Stimulated activated CD4-positive, alpha-beta T cell treated with anti-CD3 and anti-CD28 coated beads, Interleukin-15, amount 100 ng/mL, for 24 hours (primary cell): Measurements from ENCODE around the gene CENATAC.
"Not testable (repeated sequence)": the region's sequence is repeated elsewhere in the genome, so short reads cannot be mapped to it uniquely, and the experiment has no call there.

Experiments used
- DNase-seq: peaks from one replicate; pipeline ENCODE4 v3.0.0-alpha.2; 2020

CENATAC gene

DNA sequence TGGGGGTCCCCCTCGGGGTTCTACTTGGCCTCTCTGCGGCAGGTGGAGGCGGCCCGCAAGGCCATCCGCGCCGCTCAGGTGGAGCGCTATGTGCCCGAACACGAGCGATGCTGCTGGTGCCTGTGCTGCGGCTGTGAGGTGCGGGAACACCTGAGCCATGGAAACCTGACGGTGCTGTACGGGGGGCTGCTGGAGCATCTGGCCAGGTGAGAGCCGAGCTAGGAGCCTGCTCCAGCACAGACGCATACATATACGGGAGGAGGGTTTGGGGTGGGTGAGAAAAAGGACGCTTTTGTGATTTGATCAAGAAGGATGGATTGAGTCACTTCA lies 415 bp downstream of the CENATAC start:
- no peak for DNase-seq

DNA sequence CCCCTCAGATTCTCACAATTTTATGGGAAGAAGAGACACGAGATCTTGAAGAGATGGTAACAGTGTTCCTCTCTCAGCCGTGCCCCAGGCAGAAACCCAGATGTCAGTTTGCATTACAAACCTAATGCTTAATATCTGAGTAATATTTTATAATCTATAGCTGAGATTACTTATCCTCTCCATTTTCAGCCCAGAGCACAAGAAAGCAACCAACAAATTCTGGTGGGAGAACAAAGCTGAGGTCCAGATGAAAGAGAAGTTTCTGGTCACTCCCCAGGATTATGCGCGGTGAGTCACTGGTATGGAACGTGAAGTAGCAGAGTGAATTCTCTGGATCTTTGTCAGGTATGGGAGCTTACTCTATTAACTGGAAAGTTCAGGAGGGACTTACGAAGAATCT lies 884 bp downstream of the CENATAC start:
- no peak for DNase-seq

DNA sequence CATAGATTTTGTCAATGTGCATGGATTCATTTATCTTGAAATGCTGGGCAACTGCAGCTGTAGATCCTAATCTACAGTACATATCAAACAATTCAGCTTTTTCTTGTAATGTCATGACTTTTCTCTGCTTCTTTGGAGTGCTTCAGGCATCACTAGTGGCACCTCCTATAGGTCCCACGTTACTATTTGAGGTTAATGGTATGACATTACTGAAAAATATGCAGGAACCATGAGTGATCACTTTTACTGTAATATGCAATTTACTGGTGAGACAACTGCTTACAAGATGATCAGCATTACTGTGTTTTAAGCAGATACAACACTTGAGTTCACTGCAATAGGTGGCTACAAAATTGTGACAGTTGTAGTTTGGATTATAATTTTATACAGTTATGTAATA lies 3.0 kb downstream of the CENATAC start:
- no peak for DNase-seq

DNA sequence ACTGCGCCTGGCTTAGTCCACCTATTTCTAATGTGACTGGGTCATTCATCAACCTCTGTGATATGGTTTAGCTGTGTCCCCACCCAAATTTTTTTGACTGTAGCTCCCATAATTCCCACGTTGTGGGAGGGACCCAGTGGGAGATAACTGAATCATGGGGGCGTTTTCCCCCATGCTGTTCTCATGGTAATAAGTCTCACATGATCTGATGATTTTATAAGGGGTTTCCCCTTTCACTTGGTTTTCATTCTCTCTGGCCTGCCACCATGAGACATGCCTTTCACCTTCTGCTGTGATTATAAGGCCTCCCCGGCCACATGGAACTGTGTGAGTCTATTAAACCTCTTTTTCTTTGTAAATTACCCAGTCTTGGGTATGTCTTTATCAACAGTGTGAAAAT lies 8.7 kb downstream of the CENATAC start:
- DNase-seq, result no peak

DNA sequence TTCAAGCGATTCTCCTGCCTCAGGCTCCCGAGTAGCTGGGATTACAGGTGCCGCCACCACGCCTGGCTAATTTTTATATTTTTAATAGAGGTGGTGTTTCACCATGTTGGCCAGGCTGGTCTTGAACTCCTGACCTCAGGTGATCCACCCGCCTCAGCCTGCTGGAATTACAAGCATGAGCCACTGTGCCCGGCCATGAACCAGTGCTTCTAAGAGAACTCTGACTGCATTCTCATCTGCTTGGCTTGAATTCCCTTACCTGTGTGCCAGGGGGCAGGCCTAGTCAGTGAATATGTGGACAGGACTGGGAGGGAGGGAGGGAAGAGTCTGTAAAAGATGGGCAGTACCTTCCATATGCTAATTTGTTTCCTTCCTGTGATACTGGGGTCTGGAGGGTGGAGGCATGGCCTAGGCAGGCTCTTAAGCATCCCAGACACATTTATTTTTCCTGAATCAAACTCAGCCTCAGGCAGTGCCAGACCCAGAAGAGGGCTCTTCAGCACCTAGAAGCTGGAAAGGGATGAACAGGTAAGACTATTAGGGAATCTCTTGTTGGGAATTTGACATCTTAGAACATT lies 13.6 kb downstream of the CENATAC start:
- no peak for DNase-seq

- DNase-seq, result no peak
These were observed 14.8 kb downstream of the CENATAC start for GRCh38 chr11:119012629-119013170.

DNA sequence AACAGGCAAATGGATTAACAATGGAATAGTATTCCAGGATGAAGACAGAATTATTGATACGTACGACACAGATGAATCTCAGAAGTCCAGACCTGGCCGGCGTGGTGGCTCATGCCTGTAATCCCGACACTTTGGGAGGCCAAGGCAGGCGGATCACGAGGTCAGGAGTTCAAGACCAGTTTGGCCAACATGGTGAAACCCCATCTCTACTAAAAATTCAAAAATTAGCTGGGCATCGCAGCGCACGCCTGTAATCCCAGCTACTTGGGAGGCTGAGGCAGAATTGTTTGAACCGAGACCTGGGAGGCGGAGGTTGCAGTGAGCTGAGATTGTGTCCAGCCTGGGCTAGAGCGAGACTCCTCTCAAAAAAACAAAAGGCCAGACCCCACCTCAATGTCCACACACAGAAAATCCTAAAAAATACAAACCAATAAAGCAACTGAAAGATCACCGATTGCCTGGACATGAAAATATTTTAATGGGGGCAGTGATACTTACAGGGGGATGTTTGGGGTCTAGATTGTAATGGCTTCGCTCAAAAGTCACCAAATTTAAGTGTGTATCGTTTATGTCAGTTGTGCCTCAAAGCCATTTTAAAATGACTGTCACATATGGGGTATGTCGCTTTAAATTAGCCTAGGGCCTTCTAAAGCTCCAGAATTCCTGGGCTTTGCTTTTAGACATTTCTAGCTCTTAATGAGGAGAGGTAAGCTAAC lies 16.4 kb downstream of the CENATAC start:
- DNase-seq, result no peak

DNA sequence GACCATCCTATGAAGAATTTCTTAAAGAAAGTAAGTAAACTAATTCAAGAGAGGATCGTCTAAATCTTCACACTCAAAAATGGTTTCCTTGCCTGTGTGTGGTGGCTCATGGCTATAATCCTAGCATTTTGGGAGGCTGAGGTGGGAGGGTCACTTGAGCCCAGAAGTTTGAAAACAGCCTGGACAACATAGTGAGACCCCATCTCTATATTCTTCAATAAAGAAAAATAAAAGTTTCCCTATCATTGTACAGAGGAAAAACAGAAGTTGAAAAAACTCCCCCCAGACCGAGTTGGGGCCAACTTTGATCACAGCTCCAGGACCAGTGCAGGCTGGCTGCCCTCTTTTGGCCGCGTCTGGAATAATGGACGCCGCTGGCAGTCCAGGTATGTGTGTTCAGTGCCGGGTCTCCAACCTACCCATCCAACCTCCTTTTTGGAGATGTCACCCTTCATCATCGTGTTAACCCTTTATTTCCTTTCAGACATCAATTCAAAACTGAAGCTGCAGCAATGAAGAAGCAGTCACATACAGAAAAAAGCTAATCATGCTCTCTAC lies 17.2 kb downstream of the CENATAC start:
- DNase-seq, result peak; percentile 27

DNA sequence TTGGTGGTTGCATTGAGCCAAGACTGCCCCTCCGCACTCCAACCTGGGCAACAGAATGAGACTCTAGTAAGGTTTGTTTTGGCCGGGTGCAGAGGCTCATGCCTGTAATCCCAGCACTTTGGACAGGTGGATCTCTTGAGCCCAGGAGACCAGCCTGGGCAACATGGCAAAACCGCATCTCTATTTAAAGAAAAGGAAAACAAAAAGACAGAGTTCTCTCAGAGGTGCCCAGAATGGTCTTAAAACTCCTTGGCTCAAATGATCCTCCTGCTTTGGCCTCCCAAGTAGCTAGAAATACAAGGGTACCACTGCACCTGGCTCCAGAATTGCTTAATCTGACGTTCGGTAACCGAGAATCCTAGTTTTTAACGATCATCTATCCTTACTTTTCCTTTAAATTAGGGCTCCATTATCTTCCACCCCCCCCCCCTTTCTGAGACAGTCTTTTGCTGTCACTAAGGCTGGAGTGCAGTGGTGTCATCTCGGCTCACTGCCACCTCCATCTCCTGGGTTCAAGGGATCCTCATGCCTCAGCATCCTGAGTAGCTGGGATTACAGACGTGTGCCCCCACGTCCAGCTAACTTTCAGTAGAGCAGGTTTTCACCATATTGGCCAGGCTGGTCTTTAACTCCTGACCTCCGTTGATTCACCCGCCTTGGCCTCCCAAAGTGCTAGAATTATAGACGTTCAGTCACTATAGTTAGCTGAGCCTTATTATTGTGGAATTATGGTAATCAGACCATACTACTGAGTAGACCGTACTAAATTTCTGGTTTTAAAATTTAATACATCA lies 18.5 kb downstream of the CENATAC start:
- DNase-seq, result no peak

- DNase-seq, result not testable (repeated sequence)
These were observed 19.4 kb downstream of the CENATAC start for GRCh38 chr11:119017377-119017776.

DNA sequence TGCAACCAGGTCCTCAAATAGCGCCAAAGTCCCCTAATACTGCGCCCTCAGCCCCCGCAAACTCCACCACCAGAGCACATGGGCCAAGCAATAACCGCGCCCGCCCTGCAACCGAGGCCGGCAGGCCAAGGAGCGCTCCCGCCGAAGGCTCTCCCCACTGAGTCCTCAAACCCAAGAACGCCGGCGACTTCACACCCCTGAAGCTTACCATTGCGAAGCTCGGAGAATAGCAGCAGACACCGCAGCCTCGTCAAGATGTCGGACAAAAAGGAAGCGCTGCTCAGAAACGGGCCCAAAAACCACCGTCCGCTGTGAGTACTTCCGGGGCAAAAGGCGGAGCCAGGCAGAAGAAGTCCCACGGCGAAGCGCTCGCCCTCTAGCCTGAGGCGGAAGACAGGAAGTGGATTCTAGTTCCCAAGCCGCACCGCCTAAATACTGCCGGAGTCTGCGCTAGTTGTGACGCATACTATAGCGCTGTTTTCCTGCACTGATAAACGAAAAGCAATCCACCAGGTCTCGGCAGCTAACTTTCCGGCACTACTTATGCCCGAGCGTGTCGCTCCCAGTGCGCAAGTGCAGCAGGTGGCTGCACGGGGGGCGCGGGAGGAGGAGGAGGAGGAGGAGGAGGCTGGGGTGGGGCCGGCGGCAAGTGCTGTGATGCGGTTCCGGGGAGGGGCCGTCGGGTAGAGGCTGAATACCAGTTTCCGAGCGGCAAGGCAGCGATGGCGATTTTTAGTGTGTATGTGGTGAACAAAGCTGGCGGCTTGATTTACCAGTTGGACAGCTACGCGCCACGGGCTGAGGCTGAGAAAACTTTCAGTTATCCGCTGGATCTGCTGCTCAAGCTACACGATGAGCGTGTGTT lies 20.4 kb downstream of the CENATAC start, which contains the start of the genes RPS25 and TRAPPC4:
Gene RPS25 (minus strand): TSS at position 270 of the 865 bp plus-strand sequence. CDS start 59 bp downstream, at position 211.
Gene TRAPPC4 (plus strand): TSS at position 693 of the 865 bp plus-strand sequence. CDS start 30 bp downstream, at position 723.
- DNase-seq, result peak; percentile 96

GRCh38 chr11:119019996-119020395 lies 22.1 kb downstream of the CENATAC start:
- DNase-seq, result no peak

- no peak for DNase-seq
These were observed 23.7 kb downstream of the CENATAC start for GRCh38 chr11:119021631-119022030.

GRCh38 chr11:119023741-119024140 lies 25.8 kb downstream of the CENATAC start:
- DNase-seq, result no peak

GRCh38 chr11:119024430-119025098 lies 26.6 kb downstream of the CENATAC start:
- DNase-seq, result no peak

- no peak for DNase-seq
These were observed 27.1 kb downstream of the CENATAC start for GRCh38 chr11:119025099-119025473.

GRCh38 chr11:119025541-119025940 lies 27.6 kb downstream of the CENATAC start:
- DNase-seq, result no peak

DNA sequence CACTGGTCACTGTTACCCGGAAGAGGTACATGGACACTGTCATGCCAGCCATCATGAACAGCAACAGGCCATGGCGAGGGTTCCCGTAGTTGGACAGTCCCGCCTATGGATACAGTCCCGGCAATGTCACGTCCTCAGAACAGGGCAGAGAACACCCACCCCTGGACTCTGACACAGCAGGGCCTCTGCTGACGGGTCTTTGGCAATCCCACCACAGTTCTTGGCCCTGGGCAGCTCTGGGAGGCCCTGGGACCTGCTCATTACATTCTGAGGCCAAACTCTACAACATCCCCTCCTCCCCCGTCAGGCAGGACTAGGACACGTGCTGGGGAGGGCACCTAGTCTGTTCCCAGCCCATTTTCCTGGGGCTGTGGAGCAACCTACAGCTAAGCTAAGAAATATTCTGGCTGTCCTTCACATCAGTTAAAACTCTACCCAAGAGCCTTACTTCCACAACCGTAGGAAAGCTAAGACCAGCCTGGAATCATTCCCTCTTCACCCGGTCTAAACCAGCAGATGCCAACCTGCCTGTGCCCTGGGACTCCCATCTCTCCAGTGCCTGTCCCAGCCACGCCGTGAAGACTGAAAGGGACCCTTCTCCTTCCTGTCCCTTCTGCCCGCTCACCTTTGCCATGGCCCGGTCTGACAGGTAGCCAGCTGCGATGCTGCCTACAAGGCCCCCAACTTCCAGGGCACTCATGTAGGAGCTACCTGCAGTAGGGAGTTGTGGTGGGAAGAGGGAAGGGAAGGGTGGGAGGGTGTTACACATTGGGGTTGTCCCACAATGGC lies 28.2 kb downstream of the CENATAC start:
- no peak for DNase-seq

DNA sequence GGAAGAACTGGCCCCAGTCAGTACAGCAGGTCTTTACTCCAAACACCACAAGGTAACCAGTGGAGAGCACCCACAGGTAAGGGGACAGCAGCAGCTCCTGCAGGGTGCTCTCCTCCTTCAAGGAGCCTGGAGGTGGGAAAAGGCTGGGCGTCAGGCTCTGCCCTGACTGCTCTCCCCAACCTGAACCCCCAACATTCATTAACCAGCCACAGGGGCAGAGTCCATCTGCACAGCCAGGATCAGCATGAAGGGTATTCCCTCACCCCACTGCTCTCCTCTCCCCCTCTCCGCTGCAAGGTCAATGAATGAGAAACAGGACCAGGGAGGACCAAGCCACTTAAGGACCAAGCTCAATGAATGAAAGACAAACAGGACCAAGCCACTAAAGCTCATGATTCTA lies 29.0 kb downstream of the CENATAC start:
- DNase-seq, result no peak

- no peak for DNase-seq
These were observed 29.8 kb downstream of the CENATAC start for GRCh38 chr11:119027561-119028345.
